GM04503 (cell line): ENCODE data around the gene DNM3.

Source experiments
- DNase-seq: peaks from one replicate; pipeline ENCODE4 v3.0.0-alpha.2; 2012; ENCODE audit warnings: low read depth

The DNM3 gene

GRCh38 chr1:172238965-172239364, 397.7 kb downstream of the DNM3 start:
- no peak for DNase-seq

GRCh38 chr1:172239901-172240300, 398.6 kb downstream of the DNM3 start:
- no peak for DNase-seq

DNA sequence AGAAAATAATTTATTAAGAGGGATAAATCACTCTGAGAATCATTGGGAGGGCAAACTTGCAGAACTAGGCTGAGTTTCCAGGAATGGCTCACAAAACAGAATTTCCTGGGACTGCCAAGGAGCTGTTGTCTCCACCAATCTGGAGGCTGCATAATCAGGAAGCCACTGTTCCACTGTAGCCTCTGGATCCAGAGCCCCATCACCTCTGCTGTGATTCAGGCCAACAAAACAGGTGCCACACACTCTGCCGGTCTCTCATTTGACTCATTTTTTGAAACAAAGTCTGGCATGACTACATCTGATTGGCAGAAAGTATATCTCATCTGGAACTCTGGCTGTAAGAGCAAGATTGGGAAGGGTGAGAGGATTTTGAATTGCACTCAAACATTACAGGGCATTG, 400.2 kb downstream of the DNM3 start:
- no peak for DNase-seq

DNA sequence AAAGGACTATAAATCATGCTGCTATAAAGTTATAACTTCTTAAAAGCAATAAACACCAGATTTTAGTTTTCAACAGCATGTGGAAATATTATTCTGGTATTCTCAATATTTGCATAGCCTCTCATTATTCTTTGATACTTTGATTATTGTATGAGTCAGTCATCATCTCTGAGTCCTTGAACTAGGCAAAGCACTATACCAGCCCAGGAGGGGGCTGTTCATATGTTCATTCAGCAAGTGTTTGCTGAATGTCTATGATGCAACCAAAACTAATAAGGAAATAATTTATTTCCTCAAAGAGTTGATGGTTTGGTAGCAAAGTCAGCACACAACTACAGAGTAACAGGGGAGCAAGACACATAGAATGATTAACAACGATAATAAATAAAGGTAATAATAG, 403.6 kb downstream of the DNM3 start:
- no peak for DNase-seq

- no peak for DNase-seq
Observed at GRCh38 chr1:172245788-172246187, 404.5 kb downstream of the DNM3 start.

DNA sequence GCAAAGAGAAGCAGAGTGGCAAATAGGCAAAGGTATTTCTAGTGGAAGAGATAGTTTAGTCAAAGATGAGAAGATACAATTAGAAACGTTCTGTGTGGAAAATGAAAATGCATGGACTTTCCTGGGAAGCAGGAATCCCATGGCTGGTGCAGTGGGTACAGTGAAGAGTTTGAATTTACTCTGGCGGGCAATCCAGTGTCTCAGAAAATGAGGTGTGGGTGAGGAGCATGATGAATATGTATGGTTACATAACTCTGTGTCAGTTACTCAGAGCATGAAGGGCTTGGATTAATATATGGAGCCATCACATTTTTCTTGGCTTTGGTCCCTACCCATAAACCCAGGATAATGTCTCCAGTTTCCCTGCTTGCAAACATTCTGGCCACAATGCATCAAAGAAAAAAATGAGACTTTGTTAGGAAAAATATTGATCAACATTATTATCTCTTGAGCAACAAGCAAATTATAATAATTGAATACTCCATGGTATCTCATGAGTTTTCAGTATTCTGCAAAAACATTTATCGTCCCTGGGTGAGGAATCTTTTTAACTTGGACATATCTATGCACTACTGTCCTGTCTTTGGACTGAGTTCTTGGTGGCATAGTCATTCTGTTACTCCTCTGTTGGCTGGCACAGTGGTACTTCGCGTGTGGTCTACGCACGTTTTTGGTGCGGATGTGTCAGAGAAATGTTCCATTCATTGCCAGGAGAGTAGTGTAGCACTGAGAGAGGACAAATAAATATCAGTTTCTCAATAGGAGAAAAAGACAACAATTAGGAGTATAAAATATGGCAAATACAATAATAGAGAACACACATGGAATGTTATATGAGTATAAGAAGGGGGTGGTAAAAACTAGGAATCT, 405.5 kb downstream of the DNM3 start:
- no peak for DNase-seq

DNA sequence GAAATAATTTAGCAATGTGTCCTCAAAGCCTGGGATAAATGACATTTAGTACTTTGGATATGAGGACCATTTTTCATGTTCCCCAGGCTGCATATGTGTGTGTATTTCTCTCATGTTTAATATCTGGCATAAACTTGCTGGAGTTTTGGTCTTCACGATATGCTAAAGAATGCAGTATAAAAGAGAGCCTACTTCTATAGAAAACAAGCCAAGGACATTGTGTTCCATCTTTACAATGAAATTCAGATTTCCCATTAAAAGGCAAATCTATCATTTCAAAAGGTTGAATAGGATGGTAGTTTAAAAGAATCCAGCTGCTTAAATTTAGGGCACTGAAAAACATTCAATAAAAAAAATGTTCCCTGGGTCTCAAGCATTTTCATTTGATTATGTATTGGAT, 410.2 kb downstream of the DNM3 start:
- no peak for DNase-seq

GRCh38 chr1:172252321-172252720, 411.0 kb downstream of the DNM3 start:
- no peak for DNase-seq

DNA sequence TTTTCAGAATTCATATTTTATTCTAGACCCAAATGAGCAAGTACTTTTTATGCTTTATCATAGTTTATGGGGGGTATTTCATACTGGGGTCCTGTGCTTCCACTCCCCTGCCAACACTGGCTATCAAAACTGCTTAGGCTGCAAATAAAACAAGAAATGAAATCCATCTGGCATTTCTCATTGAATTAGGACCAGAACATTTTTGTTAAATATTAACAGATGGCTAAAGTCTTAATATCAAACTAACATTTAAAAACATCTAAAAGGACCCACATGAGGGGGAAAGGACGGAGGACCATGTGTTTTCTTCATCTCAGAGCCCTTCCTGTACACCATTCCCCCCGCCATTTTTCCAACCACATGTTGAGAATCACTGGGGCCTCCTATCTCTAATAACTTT, 411.7 kb downstream of the DNM3 start:
- DNase-seq: no peak

GRCh38 chr1:172254521-172255222, 413.4 kb downstream of the DNM3 start:
- peak; percentile 54 for DNase-seq

DNA sequence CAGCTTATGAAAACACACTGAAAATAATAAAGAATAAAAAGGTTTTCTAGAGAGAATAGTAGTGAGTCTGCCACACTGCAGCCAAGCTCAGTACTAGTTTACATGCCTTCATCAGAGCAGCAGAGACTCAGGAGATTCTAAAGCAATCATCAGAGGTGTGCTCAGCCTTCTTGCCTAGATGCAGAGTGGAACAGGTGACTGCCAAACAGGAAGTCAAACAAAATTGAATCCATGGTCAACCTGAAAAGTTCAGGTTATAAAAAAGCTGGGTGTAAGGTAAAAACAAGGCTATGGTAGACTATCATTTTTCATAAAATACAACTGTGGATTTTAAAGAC, 413.9 kb downstream of the DNM3 start:
- DNase-seq: no peak

DNA sequence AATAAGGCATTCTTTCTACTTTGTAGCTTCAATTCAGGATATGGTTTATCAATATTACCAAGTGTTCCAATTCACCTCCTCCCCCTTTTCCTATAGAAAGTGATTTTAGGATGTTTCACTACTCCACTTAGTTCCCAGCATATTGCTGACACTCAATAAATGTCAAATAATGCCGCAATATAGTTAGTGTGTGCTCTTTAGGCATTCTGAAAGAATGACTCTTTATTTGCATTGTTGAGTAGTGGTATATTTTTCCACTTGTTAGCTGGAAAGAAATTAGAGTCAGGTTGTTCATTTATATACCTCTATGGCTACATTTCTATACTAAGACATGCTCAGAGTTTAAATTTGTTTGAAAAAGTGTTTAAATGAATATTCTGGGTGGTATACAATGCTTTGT, 424.6 kb downstream of the DNM3 start:
- DNase-seq: no peak

GRCh38 chr1:172266528-172267174, 425.4 kb downstream of the DNM3 start:
- no peak for DNase-seq

- no peak for DNase-seq
Observed at GRCh38 chr1:172268237-172268636, 426.9 kb downstream of the DNM3 start.

- no peak for DNase-seq
Observed at GRCh38 chr1:172269084-172269483, 427.8 kb downstream of the DNM3 start.

- no peak for DNase-seq
Observed at GRCh38 chr1:172269644-172270043, 428.3 kb downstream of the DNM3 start.

GRCh38 chr1:172270605-172271004, 429.3 kb downstream of the DNM3 start:
- DNase-seq: no peak

DNA sequence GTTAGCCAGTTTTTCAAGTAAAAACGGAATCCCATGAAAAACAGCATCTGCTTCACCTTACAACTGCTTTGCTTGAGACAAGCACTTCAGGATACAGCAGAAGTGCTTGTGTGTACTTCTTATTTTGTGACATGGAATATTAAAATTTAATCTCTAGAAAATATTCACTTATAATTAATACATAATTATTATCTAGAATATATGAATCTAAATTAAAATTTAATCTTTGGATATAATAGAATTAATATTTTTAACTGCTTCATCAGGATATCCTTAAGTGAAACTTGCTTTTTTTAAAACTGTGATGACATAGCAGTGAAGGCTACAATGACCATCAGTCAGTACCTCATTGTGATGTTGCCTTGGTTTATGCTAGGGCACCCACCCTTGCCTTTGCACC, 430.8 kb downstream of the DNM3 start:
- DNase-seq: no peak

DNA sequence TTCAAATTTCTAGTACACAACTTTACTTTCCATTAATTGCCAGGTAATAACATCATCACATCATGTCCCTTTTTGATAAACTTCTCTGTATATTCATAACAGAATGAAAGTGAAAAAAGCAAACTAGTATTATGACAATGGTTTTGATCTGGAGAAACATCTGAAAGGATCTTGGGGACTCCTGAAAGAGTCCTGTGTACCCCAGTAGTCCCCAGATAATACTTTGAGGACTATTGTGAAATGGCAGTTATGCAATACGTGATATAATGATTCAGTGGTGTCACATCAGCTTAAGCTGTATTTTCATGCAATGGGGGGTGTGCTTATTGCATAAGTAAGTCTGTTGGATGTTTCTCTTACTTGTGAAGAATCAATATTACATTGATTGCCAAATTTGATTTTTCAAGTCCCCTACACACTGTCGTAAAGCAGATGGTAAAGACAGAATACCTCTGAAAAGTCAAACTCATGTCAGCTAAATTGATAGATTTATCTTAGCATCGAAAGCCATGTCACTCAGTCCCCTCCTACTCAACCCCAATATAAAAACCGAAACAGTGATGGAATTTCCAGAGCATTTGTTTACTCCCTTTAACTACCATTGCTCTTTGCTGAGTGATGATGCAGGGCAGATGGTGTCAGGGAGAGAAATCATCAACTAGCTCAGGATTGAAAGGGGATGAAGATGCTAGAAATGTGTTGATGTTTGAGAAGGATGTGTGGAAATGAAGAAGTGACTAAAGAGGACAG, 432.5 kb downstream of the DNM3 start:
- no peak for DNase-seq

- no peak for DNase-seq
Observed at GRCh38 chr1:172275478-172275877, 434.2 kb downstream of the DNM3 start.

DNA sequence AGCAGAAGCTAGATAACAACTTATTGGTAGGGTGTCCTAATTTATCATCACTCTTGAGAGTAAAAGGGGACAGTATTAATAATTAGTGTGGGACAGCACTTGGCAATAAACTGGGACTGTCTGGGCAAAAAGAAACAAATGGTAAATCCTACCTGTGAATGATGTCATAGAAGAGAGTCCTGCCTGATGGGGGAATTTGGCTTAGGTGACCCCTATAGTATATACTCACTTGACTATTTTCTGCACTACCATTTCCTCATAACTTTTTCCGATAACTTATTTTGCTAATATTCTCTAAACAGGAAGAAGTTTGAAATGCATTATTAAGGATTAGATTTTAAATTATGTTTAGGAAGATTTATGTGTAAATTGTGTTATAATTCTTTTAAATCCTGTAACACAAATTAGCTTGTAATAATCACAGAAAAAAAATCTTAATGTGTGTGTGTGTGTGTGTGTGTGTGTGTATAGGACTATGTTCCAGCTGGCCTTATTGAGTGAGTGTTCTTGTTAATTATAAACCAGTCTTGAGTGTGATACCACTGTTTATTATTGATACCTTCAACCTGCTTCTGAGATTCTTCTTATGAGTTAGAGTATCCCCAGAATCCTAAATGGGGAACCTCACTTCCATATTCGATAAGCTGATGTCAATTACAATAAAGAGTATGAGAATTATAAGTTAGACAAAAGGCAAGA, 435.0 kb downstream of the DNM3 start:
- no peak for DNase-seq

DNA sequence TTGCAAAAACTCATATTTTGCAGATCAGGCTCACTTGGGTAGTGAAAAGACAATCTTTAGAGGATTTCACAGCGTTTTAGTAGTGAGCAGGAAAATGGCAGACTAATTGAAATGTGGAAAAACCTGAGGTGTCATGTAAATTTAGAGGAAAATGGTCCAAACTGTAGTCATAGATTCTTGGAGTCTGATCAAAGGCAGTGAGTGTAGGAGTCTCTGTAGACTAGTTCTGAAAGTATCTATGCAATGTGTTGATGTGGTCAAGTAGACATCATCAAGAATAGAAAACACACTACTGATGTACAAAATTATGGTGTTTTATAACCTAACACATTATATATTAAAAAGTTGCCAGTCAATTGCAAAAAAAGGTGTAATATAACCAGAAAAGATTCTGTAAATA, 436.0 kb downstream of the DNM3 start:
- peak; percentile 31 for DNase-seq
